HTR-8/SVneo (cell line): ENCODE measurements around the gene NTM.

Experiments used
- DNase-seq: peaks from one replicate; pipeline ENCODE4 v3.0.0; 2011; ENCODE audit warnings: low spot score, mixed read lengths; ENCODE audit not compliant: insufficient read length
- FAIRE-seq: peaks from 2 replicates; lab custom pipeline; 2011; peaks lifted over from hg19 to GRCh38; lab: Jason Lieb, UNC

The NTM gene

GRCh38 chr11:132126973-132127899, 756.8 kb downstream of the NTM start:
- DNase-seq = peak; percentile 39

DNA sequence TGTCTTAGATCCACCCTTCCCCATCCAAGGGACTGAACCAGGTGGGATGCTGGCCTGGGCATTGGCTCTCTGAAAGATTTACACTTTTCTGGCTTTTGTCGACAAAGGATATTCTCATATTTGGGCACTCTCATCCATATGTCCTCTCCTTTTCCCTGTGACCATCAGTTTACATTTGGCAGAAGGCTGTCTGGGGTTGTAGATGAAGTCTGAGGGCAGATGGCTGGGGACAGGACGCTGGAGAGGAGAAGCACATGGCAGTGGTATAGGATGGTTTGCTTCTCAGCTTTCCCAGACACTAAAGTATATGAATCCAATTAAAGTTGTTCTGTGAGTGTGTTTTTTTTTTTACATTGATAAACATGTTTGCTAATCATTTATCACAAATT, 757.5 kb downstream of the NTM start:
- FAIRE-seq (no peak), DNase-seq (no peak)

More at GRCh38 chr11:132126973-132127899, 756.8 kb downstream of the NTM start:
- FAIRE-seq = no peak

DNA sequence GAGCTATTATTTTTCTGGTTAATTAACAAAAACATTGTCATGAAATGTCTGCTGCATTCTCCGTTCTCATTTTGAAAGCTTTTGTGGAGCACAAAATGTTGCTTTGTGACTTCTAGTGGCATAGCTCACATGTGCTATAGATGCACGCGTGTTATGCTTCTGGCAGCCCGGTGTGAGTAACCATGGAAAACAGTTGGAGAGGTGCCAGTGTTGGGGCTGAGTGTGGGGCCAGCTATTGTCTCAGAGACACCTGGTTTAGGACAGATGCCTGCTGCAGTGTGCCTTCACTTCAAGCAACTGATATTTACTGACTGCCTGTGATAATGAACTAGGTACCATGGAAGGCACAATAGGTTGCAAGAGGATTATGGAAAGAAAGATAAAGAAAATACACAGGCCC, 760.6 kb downstream of the NTM start:
- no peak for FAIRE-seq
- DNase-seq = no peak

DNA sequence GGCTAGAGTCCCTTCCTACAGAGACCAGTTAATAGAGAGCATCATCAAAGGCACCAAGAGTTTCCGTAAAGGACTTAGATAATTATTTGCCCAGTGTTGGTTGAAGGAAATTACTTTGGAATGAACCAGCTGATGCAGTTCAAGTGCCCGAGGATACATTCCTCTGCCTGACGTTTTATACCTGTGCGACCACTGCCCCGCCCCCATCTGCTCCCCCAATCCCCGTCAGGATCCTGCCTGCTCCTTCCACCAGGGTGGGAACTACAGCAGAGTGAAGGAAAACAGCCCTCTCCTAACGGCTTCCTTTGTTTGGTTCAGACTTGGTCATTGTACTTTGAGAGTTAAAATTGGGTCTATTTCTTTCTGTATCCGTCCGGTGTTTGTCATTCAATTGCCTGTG, 761.5 kb downstream of the NTM start:
- FAIRE-seq (no peak), DNase-seq (no peak)

- DNase-seq (no peak), FAIRE-seq (no peak)
Observed at GRCh38 chr11:132134322-132134721, 763.9 kb downstream of the NTM start.

GRCh38 chr11:132137289-132137980, 767.0 kb downstream of the NTM start:
- FAIRE-seq (no peak), DNase-seq (no peak)

DNA sequence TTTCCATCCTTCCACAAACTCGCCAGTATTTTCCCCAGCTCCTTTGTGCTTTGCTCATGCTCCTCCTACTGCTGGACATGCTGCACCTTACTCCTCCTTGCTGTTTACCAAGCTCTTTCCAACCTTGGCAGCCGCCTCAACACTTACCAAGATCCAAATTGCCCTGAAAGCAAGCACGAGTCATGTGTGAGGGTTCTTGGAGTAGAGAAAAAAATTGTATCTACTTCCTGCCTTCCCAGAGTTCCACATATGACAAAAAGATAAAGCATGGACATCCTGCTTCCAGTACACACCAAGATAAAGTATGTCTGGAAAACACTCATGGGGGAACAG, 767.5 kb downstream of the NTM start:
- DNase-seq = no peak
- FAIRE-seq = no peak

DNA sequence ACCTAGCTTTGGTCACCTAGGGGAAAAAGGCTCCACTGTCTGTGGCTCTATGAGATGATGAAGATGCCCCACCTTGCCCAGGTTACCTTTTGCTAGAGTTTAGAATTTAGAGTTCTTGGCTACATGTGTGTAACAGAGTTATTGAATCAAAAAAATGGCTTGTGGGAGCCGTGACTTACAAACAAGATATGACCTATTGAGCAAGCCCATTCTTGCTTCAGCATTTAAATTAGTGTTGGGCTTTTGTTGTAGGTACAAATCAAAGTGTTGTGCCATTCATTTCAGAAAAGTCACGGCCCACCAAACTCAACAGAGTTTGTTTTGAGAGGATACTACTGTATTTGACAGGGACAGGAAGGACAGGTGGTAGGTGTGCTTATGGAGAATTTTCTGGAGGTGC, 768.8 kb downstream of the NTM start:
- DNase-seq = no peak
- no peak for FAIRE-seq

- FAIRE-seq (no peak), DNase-seq (no peak)
Observed at GRCh38 chr11:132140056-132140455, 769.6 kb downstream of the NTM start.

- no peak for FAIRE-seq
- DNase-seq = no peak
Observed at GRCh38 chr11:132142121-132142520, 771.7 kb downstream of the NTM start.

GRCh38 chr11:132142554-132142953, 772.1 kb downstream of the NTM start:
- DNase-seq (no peak), FAIRE-seq (no peak)

DNA sequence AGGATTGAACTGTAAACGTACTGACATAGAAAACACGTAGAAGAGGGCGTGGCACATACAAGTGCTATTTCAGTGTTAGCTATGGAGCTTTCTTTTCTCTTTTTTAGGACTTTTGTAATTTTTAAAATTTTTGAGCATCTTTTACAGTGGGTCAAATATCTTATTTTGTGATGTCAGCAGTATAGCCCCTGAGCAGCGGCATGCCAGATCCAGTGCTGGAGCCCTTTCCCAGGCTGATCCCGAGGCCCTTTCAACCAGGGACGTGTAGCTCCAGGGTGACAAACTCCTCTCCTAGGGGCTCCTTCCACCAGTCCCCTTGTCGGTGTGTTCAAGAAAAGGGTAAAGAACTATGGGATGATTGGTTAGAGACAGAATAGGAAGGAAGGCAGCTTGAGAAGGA, 777.0 kb downstream of the NTM start:
- FAIRE-seq = no peak

GRCh38 chr11:132154781-132155180, 784.4 kb downstream of the NTM start:
- DNase-seq = no peak
- FAIRE-seq = no peak

More for the DNA sequence above, 777.0 kb downstream of the NTM start:
- no peak for DNase-seq

GRCh38 chr11:132158091-132158490, 787.7 kb downstream of the NTM start:
- peak; percentile 21 for DNase-seq
- FAIRE-seq = no peak

- DNase-seq (no peak), FAIRE-seq (no peak)
Observed at GRCh38 chr11:132158696-132159095, 788.3 kb downstream of the NTM start.

- DNase-seq (no peak), FAIRE-seq (no peak)
Observed at GRCh38 chr11:132161403-132162078, 791.1 kb downstream of the NTM start.

DNA sequence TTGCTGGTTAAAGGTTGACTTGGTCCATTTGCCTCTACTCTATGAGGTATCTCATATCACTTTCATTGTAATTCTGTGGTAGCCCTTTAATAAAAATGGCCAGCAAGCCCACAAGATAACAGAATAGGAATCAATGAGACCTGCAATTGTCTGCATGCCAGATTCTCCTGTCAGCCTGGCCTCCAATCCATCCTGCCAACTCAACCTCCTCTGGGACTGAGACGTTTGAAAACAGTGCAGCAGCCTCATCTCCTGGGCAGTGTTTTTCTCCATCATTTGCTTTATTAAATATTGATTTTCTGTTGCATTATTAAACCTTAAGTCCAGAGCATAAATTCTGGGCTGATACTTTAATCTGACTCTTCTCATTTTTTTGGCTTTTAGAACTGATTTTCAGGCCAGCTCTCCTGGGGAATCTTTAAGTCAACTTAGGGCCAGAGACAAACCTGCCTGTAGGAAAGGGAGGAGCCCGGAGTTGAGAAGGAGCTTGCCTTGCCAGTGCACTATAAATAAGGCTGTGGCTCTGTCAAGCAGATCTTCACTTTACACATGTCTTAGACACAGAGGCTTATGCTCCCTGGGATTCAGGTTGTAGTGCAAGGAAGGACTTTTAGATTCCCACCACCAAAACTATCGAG, 798.0 kb downstream of the NTM start:
- no peak for FAIRE-seq
- DNase-seq = no peak

GRCh38 chr11:132171031-132171430, 800.6 kb downstream of the NTM start:
- DNase-seq (no peak), FAIRE-seq (no peak)

DNA sequence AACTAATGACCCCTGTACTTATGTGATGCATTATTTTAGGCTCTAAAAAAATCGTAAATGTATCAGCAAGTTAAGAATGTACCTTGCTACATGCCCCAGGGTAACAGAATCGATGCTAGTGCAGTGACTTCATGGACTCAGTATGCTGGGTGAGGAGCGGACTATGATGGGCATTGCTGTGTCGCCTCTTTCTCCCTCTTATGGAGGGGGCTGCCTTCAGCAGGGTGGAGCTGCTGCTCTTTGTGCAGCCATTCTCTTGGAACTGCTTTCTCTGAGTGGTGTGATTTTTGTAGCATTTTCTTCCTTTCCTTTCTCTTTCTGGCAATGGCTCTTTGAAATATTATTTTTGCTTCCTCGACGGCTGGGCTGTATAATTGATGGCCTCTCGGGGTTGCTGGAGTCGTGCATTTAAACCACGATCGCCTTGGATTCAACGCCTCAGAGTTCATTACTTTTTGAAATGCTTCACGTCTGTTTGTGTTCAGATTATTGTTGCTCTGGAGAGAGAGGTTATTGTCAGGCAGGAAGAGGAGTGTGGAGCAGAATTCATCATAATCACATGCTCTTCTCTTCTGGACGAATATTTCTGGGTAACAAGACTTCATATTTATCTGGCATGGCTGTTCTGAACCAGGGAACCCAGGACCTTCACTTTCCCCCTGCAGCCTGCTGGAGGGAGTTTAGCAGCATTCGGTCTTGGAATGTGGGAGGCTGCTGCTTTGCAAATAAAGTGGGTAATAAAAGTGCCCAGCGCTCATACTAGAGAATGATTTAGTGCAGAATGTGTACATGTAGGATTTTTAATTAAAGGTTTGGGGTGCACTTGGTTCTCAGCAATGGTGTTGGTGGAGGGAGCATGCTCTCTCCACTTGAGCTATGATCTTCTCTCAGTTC, 804.2 kb downstream of the NTM start:
- FAIRE-seq = no peak
- no peak for DNase-seq

DNA sequence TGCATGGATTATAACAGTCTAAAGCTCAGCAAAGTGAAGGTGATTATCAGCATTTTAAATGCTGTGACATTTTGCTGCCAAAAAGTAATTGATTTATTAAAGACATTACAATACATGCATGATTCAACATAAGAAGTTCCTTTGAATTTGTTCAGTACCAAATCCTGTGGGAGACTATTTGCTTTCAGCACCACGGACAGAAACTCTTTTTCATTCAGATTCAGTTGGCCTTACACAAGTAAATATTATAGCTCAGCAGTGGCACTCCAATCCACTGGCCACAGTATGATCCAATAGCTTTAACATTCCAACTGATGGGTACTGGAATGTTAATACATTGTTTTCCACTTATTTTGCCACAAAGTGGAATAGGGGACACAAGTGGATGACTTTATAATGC, 806.7 kb downstream of the NTM start:
- FAIRE-seq (no peak), DNase-seq (no peak)
